HK-2 (cell line): ENCODE measurements around the gene PRDM12.

Experiments
- DNase-seq: peaks from one replicate; pipeline ENCODE4 v3.0.0-alpha.2; 2018; ENCODE audit not compliant: unreplicated experiment

Gene PRDM12

GRCh38 chr9:130664251-130665028 is at the start of gene PRDM12:
Gene PRDM12 (plus strand): TSS chr9:130664594. CDS start chr9:130664654, 60 bp downstream.
- no peak for DNase-seq

- DNase-seq, result no peak
Measured at GRCh38 chr9:130616451-130616850, 47.9 kb upstream of the PRDM12 start.

- DNase-seq, result no peak
Measured at GRCh38 chr9:130623466-130623865, 40.9 kb upstream of the PRDM12 start.

- no peak for DNase-seq
Measured at GRCh38 chr9:130624154-130624553, 40.2 kb upstream of the PRDM12 start.

- no peak for DNase-seq
Measured at GRCh38 chr9:130626249-130626996, 38.0 kb upstream of the PRDM12 start.

GRCh38 chr9:130627051-130627450 is 37.3 kb upstream of the PRDM12 start:
- no peak for DNase-seq

- DNase-seq, result no peak
Measured at GRCh38 chr9:130627896-130628792, 36.2 kb upstream of the PRDM12 start.

- no peak for DNase-seq
Measured at GRCh38 chr9:130629443-130630070, 34.8 kb upstream of the PRDM12 start.

GRCh38 chr9:130630071-130630450 is 34.3 kb upstream of the PRDM12 start:
- no peak for DNase-seq

GRCh38 chr9:130630506-130631330 is 33.7 kb upstream of the PRDM12 start:
- DNase-seq, result no peak

- DNase-seq, result no peak
Measured at GRCh38 chr9:130631331-130632080, 32.9 kb upstream of the PRDM12 start.

GRCh38 chr9:130632081-130632710 is 32.2 kb upstream of the PRDM12 start:
- no peak for DNase-seq

- DNase-seq, result no peak
Measured at GRCh38 chr9:130632841-130633240, 31.6 kb upstream of the PRDM12 start.

GRCh38 chr9:130633336-130634190 is 30.8 kb upstream of the PRDM12 start:
- no peak for DNase-seq

- DNase-seq, result no peak
Measured at GRCh38 chr9:130634191-130634768, 30.1 kb upstream of the PRDM12 start.

- no peak for DNase-seq
Measured at GRCh38 chr9:130634801-130635200, 29.6 kb upstream of the PRDM12 start.

GRCh38 chr9:130635306-130635705 is 29.1 kb upstream of the PRDM12 start:
- DNase-seq, result no peak
